ENCODE results near the gene RANBP17.

GRCh38 chr5:170813231-170813630, 48.6 kb upstream of the RANBP17 start:
- TF ChIP-seq CTCF (conservative IDR thresholded peaks at IDR 0.05; ENCODE audit: low read depth in 2 of 2) (no peak), POLR2AphosphoS5 (IDR thresholded peaks at IDR 0.05; ENCODE audit: low read depth) (no peak)

Measured in GM23338 (cell line).